GM06990 (cell line): ENCODE data around the gene DCP2.
"Not testable (repeated sequence)": the region's sequence is repeated elsewhere in the genome, so short reads cannot be mapped to it uniquely, and the experiment has no call there.

ENCODE experiments used
- DNase-seq: peaks from one replicate; pipeline ENCODE4 v3.0.0-alpha.2; 2011; ENCODE audit not compliant: insufficient read length; ENCODE audit errors: extremely low read depth
- H3K27me3 ChIP-seq: replicated peaks from 2 replicates; pipeline ENCODE4 v1.6.0; 2011; ENCODE audit warnings: low read length; ENCODE audit not compliant: control insufficient read depth, insufficient read depth
- H3K36me3 ChIP-seq: 2 replicates; pipeline ENCODE4 v1.5.1; 2011; ENCODE audit warnings: low read length; ENCODE audit not compliant: control insufficient read depth, insufficient read depth
- H3K4me3 ChIP-seq: replicated peaks from 2 replicates; pipeline ENCODE4 v1.5.1; 2011; ENCODE audit warnings: low read depth, mild to moderate bottlenecking, control low read depth, low read length
- CTCF ChIP-seq: IDR thresholded peaks from 2 replicates; pipeline ENCODE4 v1.5.1; 2011; ENCODE audit warnings: low read length, control low read depth, mild to moderate bottlenecking, inconsistent platforms; ENCODE audit not compliant: insufficient read depth, poor library complexity, severe bottlenecking

DCP2 gene

GRCh38 chr5:112951124-112951702 lies 25.4 kb upstream of the DCP2 start:
- DNase-seq, result no peak
- Histone ChIP-seq H3K36me3 (no peaks in the 10 kb centered on the region), H3K4me3 (no peak overlapping the region), H3K27me3 (no peaks in the 10 kb centered on the region)
- TF ChIP-seq CTCF, result no peak

- DNase-seq, result no peak
- H3K27me3 ChIP-seq, result no peaks in the 10 kb centered on the region
- no peaks in the 10 kb centered on the region for H3K36me3 ChIP-seq
- no peak overlapping the region for H3K4me3 ChIP-seq
- TF ChIP-seq CTCF, result no peak
Measured at GRCh38 chr5:112956606-112957005, 20.0 kb upstream of the DCP2 start.

GRCh38 chr5:112957036-112957808 lies 19.4 kb upstream of the DCP2 start:
- Histone ChIP-seq H3K27me3 (no peaks in the 10 kb centered on the region), H3K4me3 (no peak overlapping the region), H3K36me3 (no peaks in the 10 kb centered on the region)
- no peak for TF ChIP-seq CTCF
- no peak for DNase-seq

GRCh38 chr5:112958093-112959088 lies 18.2 kb upstream of the DCP2 start:
- DNase-seq, result no peak
- Histone ChIP-seq H3K4me3 (no peak overlapping the region), H3K36me3 (no peaks in the 10 kb centered on the region), H3K27me3 (no peaks in the 10 kb centered on the region)
- no peak for TF ChIP-seq CTCF

GRCh38 chr5:112959872-112960271 lies 16.7 kb upstream of the DCP2 start:
- H3K27me3 ChIP-seq, DNase-seq, H3K36me3 ChIP-seq, H3K4me3 ChIP-seq: not testable (repeated sequence)

- TF ChIP-seq CTCF, result no peak
- Histone ChIP-seq H3K27me3 (no peaks in the 10 kb centered on the region), H3K36me3 (no peaks in the 10 kb centered on the region), H3K4me3 (no peak overlapping the region)
- DNase-seq, result no peak
Measured at GRCh38 chr5:112960315-112960714, 16.3 kb upstream of the DCP2 start.
